SJSA1 (cell line): ENCODE data around the gene ADH1B. TPM values are rescaled to one million over a fixed set of nuclear protein-coding genes. Genes with fewer than 3 reads are reported as not detected.

Source experiments
- DNase-seq, 2 experiments: peaks; one replicate each; pipeline ENCODE4 v3.0.0-alpha.2; 2015 to 2020; ENCODE audit warnings: low spot score in 2 of 2, low read depth in 1 of 2
- H3K27ac ChIP-seq: fragments of 250-450 bp; sonication (Bioruptor Pico); 2 replicates; pipeline ENCODE4 v1.5.1; 2020; ENCODE audit warnings: mild to moderate bottlenecking, moderate library complexity
- H3K27me3 ChIP-seq: fragments of 250-450 bp; sonication (Bioruptor Pico); replicated peaks from 2 replicates; pipeline ENCODE4 v1.5.1; 2020; ENCODE audit warnings: mild to moderate bottlenecking, moderate library complexity
- H3K36me3 ChIP-seq: fragments of 250-450 bp; sonication (Bioruptor Pico); 2 replicates; pipeline ENCODE4 v1.5.1; 2020; ENCODE audit warnings: mild to moderate bottlenecking
- H3K4me1 ChIP-seq: fragments of 250-450 bp; sonication (Bioruptor Pico); replicated peaks from 2 replicates; pipeline ENCODE4 v1.6.1; 2021; ENCODE audit warnings: mild to moderate bottlenecking
- H3K4me3 ChIP-seq: fragments of 250-450 bp; sonication (Bioruptor Pico); 2 replicates; pipeline ENCODE4 v1.5.1; 2020; ENCODE audit warnings: mild to moderate bottlenecking
- H3K9me3 ChIP-seq: fragments of 250-450 bp; sonication (Bioruptor Pico); replicated peaks from 2 replicates; pipeline ENCODE4 v1.5.1; 2020; ENCODE audit warnings: mild to moderate bottlenecking
- total RNA-seq: library from RNA; depleted of rRNA; stranded (reverse); fragments of >200 nt; shearing (Covaris generic); gene quantifications from 2 replicates; pipeline ENCODE4 v1.2.3, GENCODE V29; 2014

Gene ADH1B
- total RNA-seq, 1 experiment from 2014 or later, result not detected

GRCh38 chr4:99305638-99306400 lies 15.4 kb downstream of the ADH1B start:
- Histone ChIP-seq H3K4me3 (no peak overlapping the region), H3K4me1 (no peaks in the 10 kb centered on the region), H3K9me3 (no peaks in the 10 kb centered on the region), H3K27ac (no peak overlapping the region), H3K27me3 (no peaks in the 10 kb centered on the region), H3K36me3 (no peaks in the 10 kb centered on the region)
- DNase-seq, result no peak

- no peak overlapping the region for H3K4me3 ChIP-seq
- H3K36me3 ChIP-seq, result no peaks in the 10 kb centered on the region
- no peaks in the 10 kb centered on the region for H3K4me1 ChIP-seq
- DNase-seq, result no peak
- no peaks in the 10 kb centered on the region; the same call in 1 of the 2 replicates for H3K9me3 ChIP-seq
- no peaks in the 10 kb centered on the region for H3K27me3 ChIP-seq
- no peak overlapping the region for H3K27ac ChIP-seq
Observed at GRCh38 chr4:99301376-99302164, 19.6 kb downstream of the ADH1B start.

GRCh38 chr4:99300934-99301333 lies 20.3 kb downstream of the ADH1B start:
- Histone ChIP-seq H3K27me3 (no peaks in the 10 kb centered on the region), H3K27ac (no peak overlapping the region), H3K36me3 (no peaks in the 10 kb centered on the region), H3K4me3 (no peak overlapping the region), H3K4me1 (no peaks in the 10 kb centered on the region), H3K9me3 (no peaks in the 10 kb centered on the region; the same call in 1 of the 2 replicates)
- DNase-seq, result no peak

GRCh38 chr4:99293357-99293756 lies 27.8 kb downstream of the ADH1B start:
- H3K4me1 ChIP-seq, result no peaks in the 10 kb centered on the region
- H3K4me3 ChIP-seq, result no peak overlapping the region
- no peak overlapping the region for H3K27ac ChIP-seq
- H3K27me3 ChIP-seq, result no peaks in the 10 kb centered on the region
- H3K36me3 ChIP-seq, result no peaks in the 10 kb centered on the region
- H3K9me3 ChIP-seq, result no peaks in the 10 kb centered on the region
- DNase-seq, result no peak

GRCh38 chr4:99290848-99291786 lies 30.1 kb downstream of the ADH1B start, which contains the start of gene ADH1A:
TSS of gene ADH1A (minus strand) at chr4:99290985. CDS start at chr4:99290914, 71 bp downstream.
- Histone ChIP-seq H3K4me3 (no peak within 1 kb of the TSS), H3K9me3 (no peaks in the 10 kb centered on the region), H3K27me3 (no peaks in the 10 kb centered on the region), H3K27ac (no peak within 1 kb of the TSS), H3K4me1 (no peaks in the 10 kb centered on the region), H3K36me3 (no peaks in the 10 kb centered on the region)
- DNase-seq, result no peak

- Histone ChIP-seq H3K4me1 (no peaks in the 10 kb centered on the region), H3K36me3 (no peaks in the 10 kb centered on the region), H3K27ac (no peak overlapping the region), H3K4me3 (no peak overlapping the region), H3K27me3 (no peaks in the 10 kb centered on the region), H3K9me3 (no peaks in the 10 kb centered on the region)
- DNase-seq, result no peak
Observed at GRCh38 chr4:99285387-99285786, 35.8 kb downstream of the ADH1B start.

- Histone ChIP-seq H3K4me1 (no peaks in the 10 kb centered on the region), H3K4me3 (no peak overlapping the region), H3K27me3 (no peaks in the 10 kb centered on the region), H3K27ac (no peak overlapping the region), H3K9me3 (no peaks in the 10 kb centered on the region), H3K36me3 (no peaks in the 10 kb centered on the region)
- no peak for DNase-seq
Observed at GRCh38 chr4:99282731-99283130, 38.5 kb downstream of the ADH1B start.

- no peak overlapping the region for H3K4me3 ChIP-seq
- DNase-seq, result no peak
- no peaks in the 10 kb centered on the region for H3K4me1 ChIP-seq
- H3K36me3 ChIP-seq, result no peaks in the 10 kb centered on the region
- H3K27ac ChIP-seq, result no peak overlapping the region
- H3K9me3 ChIP-seq, result no peaks in the 10 kb centered on the region
- no peaks in the 10 kb centered on the region for H3K27me3 ChIP-seq
Observed at GRCh38 chr4:99281261-99281660, 39.9 kb downstream of the ADH1B start.

- no peaks in the 10 kb centered on the region for H3K4me1 ChIP-seq
- H3K4me3 ChIP-seq, result no peak overlapping the region
- H3K27me3 ChIP-seq, result no peaks in the 10 kb centered on the region
- DNase-seq, result no peak
- H3K27ac ChIP-seq, result no peak overlapping the region
- H3K36me3 ChIP-seq, result no peaks in the 10 kb centered on the region
- no peaks in the 10 kb centered on the region for H3K9me3 ChIP-seq
Observed at GRCh38 chr4:99276417-99276816, 44.8 kb downstream of the ADH1B start.

GRCh38 chr4:99275885-99276284 lies 45.3 kb downstream of the ADH1B start:
- DNase-seq, result no peak
- Histone ChIP-seq H3K4me3 (no peak overlapping the region), H3K27me3 (no peaks in the 10 kb centered on the region), H3K9me3 (no peaks in the 10 kb centered on the region), H3K4me1 (no peaks in the 10 kb centered on the region), H3K27ac (no peak overlapping the region), H3K36me3 (no peaks in the 10 kb centered on the region)

GRCh38 chr4:99275050-99275449 lies 46.2 kb downstream of the ADH1B start:
- Histone ChIP-seq H3K36me3 (no peaks in the 10 kb centered on the region), H3K4me3 (no peak overlapping the region), H3K27me3 (no peaks in the 10 kb centered on the region), H3K9me3 (no peaks in the 10 kb centered on the region), H3K27ac (no peak overlapping the region), H3K4me1 (no peaks in the 10 kb centered on the region)
- DNase-seq, result no peak

GRCh38 chr4:99273704-99274103 lies 47.5 kb downstream of the ADH1B start:
- no peaks in the 10 kb centered on the region for H3K4me1 ChIP-seq
- no peaks in the 10 kb centered on the region for H3K9me3 ChIP-seq
- no peaks in the 10 kb centered on the region for H3K27me3 ChIP-seq
- no peak overlapping the region for H3K4me3 ChIP-seq
- H3K27ac ChIP-seq, result no peak overlapping the region
- no peak for DNase-seq
- H3K36me3 ChIP-seq, result no peaks in the 10 kb centered on the region

GRCh38 chr4:99264927-99265326 lies 56.3 kb downstream of the ADH1B start:
- no peaks in the 10 kb centered on the region for H3K9me3 ChIP-seq

More at GRCh38 chr4:99264927-99265326, 56.3 kb downstream of the ADH1B start:
- DNase-seq, result no peak
- Histone ChIP-seq H3K27ac (no peak overlapping the region), H3K4me3 (no peak overlapping the region), H3K27me3 (no peaks in the 10 kb centered on the region), H3K4me1 (no peaks in the 10 kb centered on the region), H3K36me3 (no peaks in the 10 kb centered on the region)
